NT2/D1 (cell line): Measurements from ENCODE around the gene SP8.

ENCODE experiments used
- SUZ12 ChIP-seq: IDR thresholded peaks from 2 replicates; pipeline ENCODE4 v1.6.1; 2011; ENCODE audit not compliant: insufficient read length, insufficient read depth; ENCODE audit errors: extremely low read depth
- YY1 ChIP-seq: IDR thresholded peaks from 2 replicates; pipeline ENCODE4 v1.6.1; 2011; ENCODE audit not compliant: insufficient read length, insufficient read depth
- ZNF274 ChIP-seq: IDR thresholded peaks from 2 replicates; pipeline ENCODE4 v1.6.1; 2011; ENCODE audit warnings: mild to moderate bottlenecking, low read depth, low read length

DNA sequence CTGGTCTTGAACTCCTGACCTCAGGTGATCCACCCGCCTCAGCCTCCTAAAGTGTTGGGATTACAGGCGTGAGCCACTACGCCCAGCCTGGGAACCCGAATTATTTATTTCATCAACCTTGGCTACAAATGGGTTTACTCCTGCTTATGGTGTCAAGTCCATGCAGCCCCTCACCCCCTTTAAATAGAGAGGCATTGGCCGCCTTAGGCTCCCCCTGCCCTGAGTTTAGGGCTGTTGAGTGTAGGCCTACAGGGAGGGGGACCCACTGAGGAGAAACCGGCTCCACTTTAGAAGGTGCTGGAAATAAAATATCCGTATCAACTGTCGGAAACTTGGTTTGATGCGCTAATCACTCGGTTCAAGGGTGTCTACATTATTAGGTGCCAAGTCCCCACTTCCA, 8.7 kb upstream of the SP8 start:
- TF ChIP-seq SUZ12, result no peak
- TF ChIP-seq ZNF274, result no peak
- no peak for TF ChIP-seq YY1
